Caco-2 (cell line): ENCODE results near the gene INAFM2. TPM values are rescaled to one million over a fixed set of nuclear protein-coding genes. Genes with fewer than 3 reads are reported as not detected.

Experiments used
- BruUV-seq: library from RNA; stranded (reverse); fragments of 400-500 nt; replicated peaks from 2 replicates; lab custom pipeline; 2021; lab: Mats Ljungman, UMichigan
- CTCF ChIA-PET: fragments of 300-600 bp; sonication (Branson Sonifier 250); formaldehyde crosslinking; loops from one replicate; lab custom pipeline; 2022; ENCODE audit warnings: antibody characterized with exemption; lab: Charles Lee
- POLR2A ChIA-PET: fragments of 300-600 bp; sonication (Branson Sonifier 250); formaldehyde crosslinking; loops from one replicate; lab custom pipeline; 2022; ENCODE audit warnings: antibody characterized with exemption; lab: Charles Lee
- DNase-seq, 2 experiments: peaks; one replicate each; pipeline versions ENCODE4 v3.0.0 to v3.0.0-alpha.2; 2020 to 2022
- H3K27me3 ChIP-seq: replicated peaks from 2 replicates; pipeline ENCODE4 v1.6.0; 2011; ENCODE audit warnings: low read length; ENCODE audit not compliant: control insufficient read depth, insufficient read depth
- H3K36me3 ChIP-seq: 2 replicates; pipeline ENCODE4 v1.5.1; 2011; ENCODE audit warnings: low read length; ENCODE audit not compliant: control insufficient read depth, insufficient read depth
- H3K4me1 ChIP-seq: fragments of 250-450 bp; sonication (Bioruptor Pico); 2 replicates; pipeline ENCODE4 v1.5.1; 2020; ENCODE audit warnings: mild to moderate bottlenecking
- H3K4me3 ChIP-seq: 2 replicates; pipeline ENCODE4 v1.5.1; 2011; ENCODE audit warnings: low read depth, mild to moderate bottlenecking, control low read depth, low read length
- H3K9me3 ChIP-seq: fragments of 250-450 bp; sonication (Bioruptor Pico); 2 replicates; pipeline ENCODE4 v1.5.1; 2020; ENCODE audit warnings: mild to moderate bottlenecking, moderate library complexity
- H3K27ac Mint-ChIP-seq: one replicate; pipeline ENCODE4 v1.8.0; 2022; ENCODE audit warnings: mixed read lengths; ENCODE audit not compliant: unreplicated experiment
- H3K27me3 Mint-ChIP-seq: one replicate; pipeline ENCODE4 v1.8.0; 2022; ENCODE audit warnings: mixed read lengths; ENCODE audit not compliant: insufficient read depth, unreplicated experiment
- H3K36me3 Mint-ChIP-seq: one replicate; pipeline ENCODE4 v1.8.0; 2022; ENCODE audit warnings: mild to moderate bottlenecking, mixed read lengths; ENCODE audit not compliant: insufficient read depth, unreplicated experiment
- H3K4me1 Mint-ChIP-seq: one replicate; pipeline ENCODE4 v1.8.0; 2022; ENCODE audit warnings: low read depth, mixed read lengths; ENCODE audit not compliant: unreplicated experiment
- H3K4me3 Mint-ChIP-seq: one replicate; pipeline ENCODE4 v1.8.0; 2022; ENCODE audit warnings: mild to moderate bottlenecking, moderate library complexity, mixed read lengths; ENCODE audit not compliant: unreplicated experiment
- H3K9me3 Mint-ChIP-seq: one replicate; pipeline ENCODE4 v1.8.0; 2022; ENCODE audit warnings: mixed read lengths; ENCODE audit not compliant: unreplicated experiment
- intact Hi-C: fragments of 100-400 bp; cut with micrococcal nuclease; formaldehyde crosslinking; loops from one replicate; pipeline ENCODE4 v1.10.0; 2022; ENCODE audit not compliant: unreplicated experiment
- total RNA-seq: library from RNA; stranded (reverse); gene quantifications from 2 replicates; pipeline ENCODE4 v1.2.3, GENCODE V29; 2022
- TF ChIP-seq, protein P1 (sequence below), 2 experiments: fragments of 200-600 bp in 1 of 2; IDR thresholded peaks; 1 replicate in 1 of 2; 2 replicates in 1 of 2; pipeline versions ENCODE4 v1.5.1 to v1.8.0; 2011 to 2022; ENCODE audit warnings: antibody characterized with exemption in 1 of 2, control low read depth in 1 of 2, inconsistent platforms in 1 of 2, low read depth in 1 of 2, low read length in 1 of 2, mild to moderate bottlenecking in 1 of 2, moderate library complexity in 1 of 2; ENCODE audit not compliant: insufficient read depth in 1 of 2, severe bottlenecking in 1 of 2, unreplicated experiment in 1 of 2

Gene INAFM2
- total RNA-seq, 1 experiment from 2014 or later, result 13.4 TPM

DNA sequence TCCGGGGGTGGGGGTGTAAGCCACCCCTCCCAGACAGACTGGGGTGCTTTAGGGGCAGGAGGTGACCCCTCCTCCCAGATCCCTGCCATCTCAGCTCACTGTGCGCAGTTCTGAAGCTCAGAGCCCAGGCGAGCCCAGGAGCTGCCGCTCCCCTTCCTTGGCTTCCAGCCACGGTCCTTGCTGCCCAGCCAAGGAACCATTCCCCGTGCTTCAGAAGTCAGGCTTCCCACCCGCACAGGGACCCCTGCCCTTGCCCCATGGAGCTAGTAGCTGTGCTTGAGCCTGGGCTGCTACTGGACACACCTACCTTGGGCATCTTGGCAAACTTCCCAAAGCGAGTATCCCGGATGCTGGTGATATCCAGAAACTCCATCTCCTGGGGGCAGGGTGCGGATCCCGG is 20.5 kb upstream of the INAFM2 start:
- no peak for DNase-seq
- Histone ChIP-seq H3K4me3 (no peak overlapping the region), H3K9me3 (no peaks in the 10 kb centered on the region; the same call in 1 of the 2 replicates), H3K4me1 (no peaks in the 10 kb centered on the region), H3K27me3 (no peaks in the 10 kb centered on the region), H3K36me3 (no peaks in the 10 kb centered on the region)
- H3K36me3 Mint-ChIP-seq, result no peaks in the 10 kb centered on the region
- H3K4me3 Mint-ChIP-seq, result no peak overlapping the region
- H3K4me1 Mint-ChIP-seq, result no peaks in the 10 kb centered on the region
- ChIA-PET CTCF (no interaction called here), POLR2A (no interaction called here)
- BruUV-seq, result no TSS peak
- intact Hi-C loops, result no loop called here
- TF ChIP-seq, protein P1, sequence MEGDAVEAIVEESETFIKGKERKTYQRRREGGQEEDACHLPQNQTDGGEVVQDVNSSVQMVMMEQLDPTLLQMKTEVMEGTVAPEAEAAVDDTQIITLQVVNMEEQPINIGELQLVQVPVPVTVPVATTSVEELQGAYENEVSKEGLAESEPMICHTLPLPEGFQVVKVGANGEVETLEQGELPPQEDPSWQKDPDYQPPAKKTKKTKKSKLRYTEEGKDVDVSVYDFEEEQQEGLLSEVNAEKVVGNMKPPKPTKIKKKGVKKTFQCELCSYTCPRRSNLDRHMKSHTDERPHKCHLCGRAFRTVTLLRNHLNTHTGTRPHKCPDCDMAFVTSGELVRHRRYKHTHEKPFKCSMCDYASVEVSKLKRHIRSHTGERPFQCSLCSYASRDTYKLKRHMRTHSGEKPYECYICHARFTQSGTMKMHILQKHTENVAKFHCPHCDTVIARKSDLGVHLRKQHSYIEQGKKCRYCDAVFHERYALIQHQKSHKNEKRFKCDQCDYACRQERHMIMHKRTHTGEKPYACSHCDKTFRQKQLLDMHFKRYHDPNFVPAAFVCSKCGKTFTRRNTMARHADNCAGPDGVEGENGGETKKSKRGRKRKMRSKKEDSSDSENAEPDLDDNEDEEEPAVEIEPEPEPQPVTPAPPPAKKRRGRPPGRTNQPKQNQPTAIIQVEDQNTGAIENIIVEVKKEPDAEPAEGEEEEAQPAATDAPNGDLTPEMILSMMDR (IDR thresholded peaks at IDR 0.05; ENCODE audit: insufficient read depth in 1 of 2, low read depth in 1 of 2, low read length in 1 of 2, severe bottlenecking in 1 of 2, unreplicated experiment in 1 of 2), result no peak
- no peaks in the 10 kb centered on the region for H3K9me3 Mint-ChIP-seq
- no peak overlapping the region for H3K27ac Mint-ChIP-seq
- H3K27me3 Mint-ChIP-seq, result no peaks in the 10 kb centered on the region

DNA sequence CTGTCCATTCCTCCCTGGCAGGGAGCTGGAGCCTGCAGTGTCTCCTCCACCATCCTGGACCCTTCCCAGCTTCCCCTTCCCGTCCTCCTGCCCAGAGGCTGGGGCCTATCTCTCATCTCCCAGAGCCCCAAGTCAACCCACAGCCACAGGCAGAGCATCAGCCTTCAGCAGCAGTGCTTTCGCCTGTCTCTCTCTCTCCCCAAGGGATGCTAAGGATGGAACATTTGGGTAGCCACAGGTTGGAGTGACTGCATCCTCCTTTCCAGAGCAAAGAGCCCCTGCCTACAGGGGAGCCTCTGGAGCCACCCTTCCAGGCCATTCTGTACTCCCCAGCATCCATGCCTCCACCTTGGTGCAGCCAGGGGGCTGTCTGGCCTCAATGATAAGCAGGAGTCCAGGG is 19.9 kb upstream of the INAFM2 start:
- Mint-ChIP-seq H3K9me3 (no peaks in the 10 kb centered on the region), H3K4me1 (no peaks in the 10 kb centered on the region), H3K27me3 (no peaks in the 10 kb centered on the region), H3K27ac (no peak overlapping the region), H3K36me3 (no peaks in the 10 kb centered on the region), H3K4me3 (no peak overlapping the region)
- no TSS peak for BruUV-seq
- ChIA-PET POLR2A (no interaction called here), CTCF (no interaction called here)
- DNase-seq, result no peak
- intact Hi-C loops, result no loop called here
- H3K27me3 ChIP-seq, result no peaks in the 10 kb centered on the region
- no peaks in the 10 kb centered on the region for H3K36me3 ChIP-seq
- H3K9me3 ChIP-seq, result no peaks in the 10 kb centered on the region; the same call in 1 of the 2 replicates
- no peak overlapping the region for H3K4me3 ChIP-seq
- no peaks in the 10 kb centered on the region for H3K4me1 ChIP-seq
- TF ChIP-seq, protein P1 (IDR thresholded peaks at IDR 0.05; ENCODE audit: insufficient read depth in 1 of 2, low read depth in 1 of 2, low read length in 1 of 2, severe bottlenecking in 1 of 2, unreplicated experiment in 1 of 2), result no peak

DNA sequence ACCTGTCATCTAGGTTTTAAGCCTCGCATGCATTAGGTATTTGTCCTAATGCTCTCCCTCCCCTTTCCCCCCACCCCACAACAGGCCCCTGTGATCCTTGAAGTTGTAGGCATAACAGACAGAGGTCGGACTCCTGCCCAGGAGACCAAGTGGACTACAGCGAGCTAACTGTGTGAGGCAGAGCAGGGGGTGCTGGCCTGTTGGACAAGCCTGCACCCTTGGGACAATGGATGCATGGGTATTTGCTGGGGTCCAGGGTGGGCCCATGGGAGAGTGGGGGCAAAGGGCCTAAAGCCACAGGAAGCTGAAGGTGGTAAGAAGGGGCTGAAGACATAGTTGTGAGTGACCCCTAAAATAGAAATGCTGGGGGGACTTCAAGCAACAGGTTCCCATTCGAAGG is 18.2 kb upstream of the INAFM2 start:
- no peak overlapping the region for H3K27ac Mint-ChIP-seq
- no peaks in the 10 kb centered on the region for H3K4me1 Mint-ChIP-seq
- no peaks in the 10 kb centered on the region; the same call in 1 of the 2 replicates for H3K9me3 ChIP-seq
- no TSS peak for BruUV-seq
- H3K36me3 Mint-ChIP-seq, result no peaks in the 10 kb centered on the region
- no peak for DNase-seq
- ChIA-PET CTCF (interaction anchor here (0.6 to 1.0 kb wide), 4 partner anchors 16 to 233 kb away, joined by 3 to 4 read pairs (median 4); no protein-coding TSS in a partner anchor), POLR2A (no interaction called here)
- H3K36me3 ChIP-seq, result no peaks in the 10 kb centered on the region
- H3K4me3 ChIP-seq, result no peak overlapping the region
- intact Hi-C loops, result no loop called here
- H3K27me3 Mint-ChIP-seq, result no peaks in the 10 kb centered on the region
- H3K9me3 Mint-ChIP-seq, result no peaks in the 10 kb centered on the region
- H3K27me3 ChIP-seq, result no peaks in the 10 kb centered on the region
- no peak overlapping the region for H3K4me3 Mint-ChIP-seq
- H3K4me1 ChIP-seq, result no peaks in the 10 kb centered on the region
- TF ChIP-seq, protein P1 (IDR thresholded peaks at IDR 0.05; ENCODE audit: insufficient read depth in 1 of 2, low read depth in 1 of 2, low read length in 1 of 2, severe bottlenecking in 1 of 2, unreplicated experiment in 1 of 2), result no peak
